ENCODE results near the gene PALM.
"Not testable (repeated sequence)": the region's sequence is repeated elsewhere in the genome, so short reads cannot be mapped to it uniquely, and the experiment has no call there.

Gene PALM

GRCh38 chr19:741506-742131 is 32.9 kb downstream of the PALM start:
- no peaks in the 10 kb centered on the region for H3K27me3 ChIP-seq (ENCODE audit: insufficient read depth, low read length)
- no peak overlapping the region for H3K4me3 ChIP-seq (ENCODE audit: low read length)

GRCh38 chr19:742540-743075 is 33.9 kb downstream of the PALM start:
- no peak overlapping the region for H3K4me3 ChIP-seq (ENCODE audit: low read length)

More at GRCh38 chr19:741506-742131, 32.9 kb downstream of the PALM start:
- Histone ChIP-seq H3K9me3 (ENCODE audit: insufficient read depth, low read depth, low read length) (no peaks in the 10 kb centered on the region), H3K36me3 (ENCODE audit: insufficient read depth, low read depth, low read length) (no peaks in the 10 kb centered on the region), H3K27ac (ENCODE audit: low read length) (no peak overlapping the region), H3K9ac (ENCODE audit: low read depth, low read length) (no peak overlapping the region), H3K4me1 (ENCODE audit: insufficient read depth, low read length) (no peaks in the 10 kb centered on the region)

GRCh38 chr19:743168-743687 is 34.5 kb downstream of the PALM start:
- no peak overlapping the region for H3K9ac ChIP-seq (ENCODE audit: low read depth, low read length)
- H3K9me3 ChIP-seq (ENCODE audit: insufficient read depth, low read depth, low read length), result peaks cover 4% of the 10 kb centered on the region; the same call in 1 of the 2 replicates
- H3K36me3 ChIP-seq (ENCODE audit: insufficient read depth, low read depth, low read length), result no peaks in the 10 kb centered on the region
- H3K27ac ChIP-seq (ENCODE audit: low read length), result no peak overlapping the region
- no peak overlapping the region for H3K4me3 ChIP-seq (ENCODE audit: low read length)
- no peaks in the 10 kb centered on the region for H3K4me1 ChIP-seq (ENCODE audit: insufficient read depth, low read length)
- no peaks in the 10 kb centered on the region for H3K27me3 ChIP-seq (ENCODE audit: insufficient read depth, low read length)

More at GRCh38 chr19:742540-743075, 33.9 kb downstream of the PALM start:
- H3K9ac ChIP-seq (ENCODE audit: low read depth, low read length), result no peak overlapping the region
- no peak overlapping the region for H3K27ac ChIP-seq (ENCODE audit: low read length)
- H3K4me1 ChIP-seq (ENCODE audit: insufficient read depth, low read length), result no peaks in the 10 kb centered on the region
- H3K9me3 ChIP-seq (ENCODE audit: insufficient read depth, low read depth, low read length), result peaks cover 2% of the 10 kb centered on the region; the same call in 1 of the 2 replicates
- no peaks in the 10 kb centered on the region for H3K27me3 ChIP-seq (ENCODE audit: insufficient read depth, low read length)
- no peaks in the 10 kb centered on the region for H3K36me3 ChIP-seq (ENCODE audit: insufficient read depth, low read depth, low read length)

- not testable (repeated sequence) for H3K4me1 ChIP-seq (ENCODE audit: insufficient read depth, low read length); H3K27me3 ChIP-seq (ENCODE audit: insufficient read depth, low read length); H3K4me3 ChIP-seq (ENCODE audit: low read length); H3K36me3 ChIP-seq (ENCODE audit: insufficient read depth, low read depth, low read length); H3K9ac ChIP-seq (ENCODE audit: low read depth, low read length); H3K9me3 ChIP-seq (ENCODE audit: insufficient read depth, low read depth, low read length); H3K27ac ChIP-seq (ENCODE audit: low read length)
Observed at GRCh38 chr19:745138-745537, 36.4 kb downstream of the PALM start.

GRCh38 chr19:746208-746819 is 37.6 kb downstream of the PALM start:
- H3K4me3 ChIP-seq (ENCODE audit: low read length), result no peak overlapping the region
- no peaks in the 10 kb centered on the region for H3K27me3 ChIP-seq (ENCODE audit: insufficient read depth, low read length)
- no peak overlapping the region for H3K27ac ChIP-seq (ENCODE audit: low read length)
- no peaks in the 10 kb centered on the region for H3K4me1 ChIP-seq (ENCODE audit: insufficient read depth, low read length)
- H3K9me3 ChIP-seq (ENCODE audit: insufficient read depth, low read depth, low read length), result peaks cover 4% of the 10 kb centered on the region; the same call in 1 of the 2 replicates
- H3K9ac ChIP-seq (ENCODE audit: low read depth, low read length), result no peak overlapping the region
- no peaks in the 10 kb centered on the region for H3K36me3 ChIP-seq (ENCODE audit: insufficient read depth, low read depth, low read length)

- Histone ChIP-seq H3K27me3 (ENCODE audit: insufficient read depth, low read length) (no peaks in the 10 kb centered on the region), H3K36me3 (ENCODE audit: insufficient read depth, low read depth, low read length) (no peaks in the 10 kb centered on the region), H3K9me3 (ENCODE audit: insufficient read depth, low read depth, low read length) (peaks cover 4% of the 10 kb centered on the region; the same call in 1 of the 2 replicates), H3K9ac (ENCODE audit: low read depth, low read length) (no peak overlapping the region), H3K27ac (ENCODE audit: low read length) (no peak overlapping the region), H3K4me3 (ENCODE audit: low read length) (no peak overlapping the region), H3K4me1 (ENCODE audit: insufficient read depth, low read length) (no peaks in the 10 kb centered on the region)
Observed at GRCh38 chr19:746956-747355, 38.2 kb downstream of the PALM start.

- Histone ChIP-seq H3K27ac (ENCODE audit: low read length) (no peak overlapping the region), H3K4me3 (ENCODE audit: low read length) (no peak overlapping the region), H3K9me3 (ENCODE audit: insufficient read depth, low read depth, low read length) (peaks cover 4% of the 10 kb centered on the region; the same call in 1 of the 2 replicates), H3K27me3 (ENCODE audit: insufficient read depth, low read length) (no peaks in the 10 kb centered on the region), H3K9ac (ENCODE audit: low read depth, low read length) (no peak overlapping the region), H3K36me3 (ENCODE audit: insufficient read depth, low read depth, low read length) (no peaks in the 10 kb centered on the region), H3K4me1 (ENCODE audit: insufficient read depth, low read length) (no peaks in the 10 kb centered on the region)
Observed at GRCh38 chr19:747432-748273, 38.9 kb downstream of the PALM start.

- H3K27ac ChIP-seq (ENCODE audit: low read length), result no peak overlapping the region
Observed at GRCh38 chr19:748274-748598, 39.5 kb downstream of the PALM start.

GRCh38 chr19:749811-750210 is 41.1 kb downstream of the PALM start:
- Histone ChIP-seq H3K36me3 (ENCODE audit: insufficient read depth, low read depth, low read length) (no peaks in the 10 kb centered on the region), H3K4me1 (ENCODE audit: insufficient read depth, low read length) (no peaks in the 10 kb centered on the region), H3K9me3 (ENCODE audit: insufficient read depth, low read depth, low read length) (peaks cover 4% of the 10 kb centered on the region; the same call in 1 of the 2 replicates), H3K4me3 (ENCODE audit: low read length) (no peak overlapping the region), H3K27ac (ENCODE audit: low read length) (no peak overlapping the region), H3K9ac (ENCODE audit: low read depth, low read length) (no peak overlapping the region), H3K27me3 (ENCODE audit: insufficient read depth, low read length) (no peaks in the 10 kb centered on the region)

More at GRCh38 chr19:748274-748598, 39.5 kb downstream of the PALM start:
- Histone ChIP-seq H3K9me3 (ENCODE audit: insufficient read depth, low read depth, low read length) (peaks cover 4% of the 10 kb centered on the region; the same call in 1 of the 2 replicates), H3K9ac (ENCODE audit: low read depth, low read length) (no peak overlapping the region), H3K4me3 (ENCODE audit: low read length) (no peak overlapping the region), H3K27me3 (ENCODE audit: insufficient read depth, low read length) (no peaks in the 10 kb centered on the region), H3K36me3 (ENCODE audit: insufficient read depth, low read depth, low read length) (no peaks in the 10 kb centered on the region), H3K4me1 (ENCODE audit: insufficient read depth, low read length) (no peaks in the 10 kb centered on the region)

- Histone ChIP-seq H3K4me1 (ENCODE audit: insufficient read depth, low read length) (no peaks in the 10 kb centered on the region), H3K9ac (ENCODE audit: low read depth, low read length) (no peak within 1 kb of the TSS)
Observed at GRCh38 chr19:750640-751423, 42.1 kb downstream of the PALM start, which contains the start of gene MISP. Gene MISP (plus strand): TSS chr19:751112. CDS start chr19:756947, 5,835 bp downstream.

More at GRCh38 chr19:750640-751423, 42.1 kb downstream of the PALM start, which contains the start of gene MISP:
- Histone ChIP-seq H3K9me3 (ENCODE audit: insufficient read depth, low read depth, low read length) (peaks cover 4% of the 10 kb centered on the region; the same call in 1 of the 2 replicates), H3K27me3 (ENCODE audit: insufficient read depth, low read length) (no peaks in the 10 kb centered on the region), H3K4me3 (ENCODE audit: low read length) (no peak within 1 kb of the TSS), H3K36me3 (ENCODE audit: insufficient read depth, low read depth, low read length) (no peaks in the 10 kb centered on the region), H3K27ac (ENCODE audit: low read length) (no peak within 1 kb of the TSS)

Measured in iPS-20b (cell line).